NB4 (cell line): ENCODE results near the gene TRAPPC6A.

Experiments
- CTCF ChIP-seq: IDR thresholded peaks from one replicate; pipeline ENCODE4 v1.5.1; 2012; ENCODE audit warnings: low read depth, low read length
- MYC ChIP-seq: IDR thresholded peaks from 2 replicates; pipeline ENCODE4 v1.6.1; 2011; ENCODE audit warnings: low read depth, low read length
- POLR2A ChIP-seq: IDR thresholded peaks from 2 replicates; pipeline ENCODE4 v1.6.1; 2011; ENCODE audit warnings: mild to moderate bottlenecking; ENCODE audit not compliant: insufficient read length; ENCODE audit errors: extremely low read depth
- TF ChIP-seq, protein P1 (sequence below): IDR thresholded peaks from 2 replicates; pipeline ENCODE4 v1.6.1; 2011; ENCODE audit warnings: low read depth, low read length

- no peak for TF ChIP-seq CTCF
- TF ChIP-seq MYC = peak; percentile 92
- peak; percentile 11 for TF ChIP-seq POLR2A
- TF ChIP-seq, protein P1, sequence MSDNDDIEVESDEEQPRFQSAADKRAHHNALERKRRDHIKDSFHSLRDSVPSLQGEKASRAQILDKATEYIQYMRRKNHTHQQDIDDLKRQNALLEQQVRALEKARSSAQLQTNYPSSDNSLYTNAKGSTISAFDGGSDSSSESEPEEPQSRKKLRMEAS = peak; percentile 91
Observed at GRCh38 chr19:45178262-45179071, 430 bp upstream of the TRAPPC6A start, which contains the start of gene BLOC1S3.
